HG03439 (cell line): ENCODE measurements around the gene FUT2.
"Not testable (repeated sequence)": the region's sequence is repeated elsewhere in the genome, so short reads cannot be mapped to it uniquely, and the experiment has no call there.

Source experiments
- ATAC-seq: cut with Tn5 transposase; IDR thresholded peaks from one replicate; pipeline ENCODE4 v1.9.1; 2021; ENCODE audit warnings: mild to moderate bottlenecking, moderate library complexity; ENCODE audit not compliant: unreplicated experiment

FUT2 gene

DNA sequence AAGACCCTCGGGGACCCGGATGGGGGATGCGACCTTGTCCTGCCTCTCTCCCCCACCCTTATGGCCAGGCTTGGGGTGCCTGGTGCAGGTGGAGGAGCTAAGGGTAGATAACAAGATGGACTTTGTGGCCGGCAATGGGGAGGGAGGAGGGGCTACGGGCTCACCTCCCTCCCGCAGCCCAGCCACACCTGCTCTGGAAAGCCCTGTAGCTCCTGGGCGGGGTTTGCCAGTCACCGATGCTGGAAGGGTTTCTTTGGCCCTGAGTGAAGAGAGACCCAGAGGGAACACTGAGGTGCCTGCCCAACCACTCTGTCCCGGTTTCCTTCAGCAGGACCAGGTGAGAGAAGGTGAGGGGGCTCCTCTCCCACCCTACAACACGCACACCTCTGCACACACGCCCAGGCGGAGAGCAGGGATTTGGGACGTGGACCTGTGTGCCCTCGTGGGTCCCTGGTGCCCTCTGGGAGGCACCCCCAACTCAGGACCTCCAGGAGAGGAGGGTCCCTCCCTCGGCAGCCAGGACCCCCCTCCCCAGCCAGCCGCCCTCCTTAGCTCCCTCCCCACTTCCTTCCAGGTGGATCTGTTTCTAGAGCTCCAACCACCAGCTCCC, at the start of gene FUT2:
Gene FUT2 (plus strand): TSS at position 229 of the 610 bp plus-strand sequence. CDS start 6,986 bp downstream, outside the sequence.
- ATAC-seq = no peak

DNA sequence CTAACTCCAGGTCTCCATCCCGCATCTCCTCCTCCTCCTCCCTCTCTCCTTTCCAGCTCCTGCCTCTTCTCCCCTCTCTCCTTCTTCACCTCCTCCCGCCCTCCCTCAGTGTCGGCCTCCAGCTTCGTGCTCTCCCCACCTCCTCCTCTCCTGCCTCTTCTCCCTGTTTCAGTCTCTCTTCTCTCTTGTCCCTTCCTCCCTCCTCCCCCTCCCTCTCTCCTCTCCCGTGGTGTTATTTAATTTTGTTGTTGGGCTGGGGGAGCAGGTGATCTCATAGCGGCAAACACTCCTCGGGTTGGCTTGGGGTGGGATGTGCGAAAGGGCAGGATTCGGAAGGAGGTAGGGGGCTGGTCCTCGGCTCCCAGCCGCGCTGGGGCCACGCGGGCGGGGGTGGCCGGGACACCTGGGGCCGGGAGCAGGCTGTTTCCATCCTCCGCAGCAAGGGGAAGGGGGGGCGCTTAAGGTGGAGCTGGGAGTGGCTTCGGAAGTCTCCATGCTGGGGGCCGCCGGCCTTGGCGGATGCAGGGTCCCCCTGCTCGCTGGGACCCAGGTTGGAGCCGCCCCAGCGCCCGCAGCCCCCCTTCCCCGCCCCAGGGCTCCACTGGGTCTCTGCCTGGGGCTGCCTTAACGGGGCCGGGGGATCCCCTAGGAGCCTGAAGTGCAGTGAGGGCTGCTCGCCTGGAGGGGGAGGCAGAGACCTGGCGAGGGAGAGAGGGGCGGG, 49.6 kb upstream of the FUT2 start, which contains the start of gene CA11:
Gene CA11 (minus strand): TSS at position 187 of the 721 bp plus-strand sequence. CDS start 555 bp downstream, outside the sequence.
- ATAC-seq = peak; percentile 63

DNA sequence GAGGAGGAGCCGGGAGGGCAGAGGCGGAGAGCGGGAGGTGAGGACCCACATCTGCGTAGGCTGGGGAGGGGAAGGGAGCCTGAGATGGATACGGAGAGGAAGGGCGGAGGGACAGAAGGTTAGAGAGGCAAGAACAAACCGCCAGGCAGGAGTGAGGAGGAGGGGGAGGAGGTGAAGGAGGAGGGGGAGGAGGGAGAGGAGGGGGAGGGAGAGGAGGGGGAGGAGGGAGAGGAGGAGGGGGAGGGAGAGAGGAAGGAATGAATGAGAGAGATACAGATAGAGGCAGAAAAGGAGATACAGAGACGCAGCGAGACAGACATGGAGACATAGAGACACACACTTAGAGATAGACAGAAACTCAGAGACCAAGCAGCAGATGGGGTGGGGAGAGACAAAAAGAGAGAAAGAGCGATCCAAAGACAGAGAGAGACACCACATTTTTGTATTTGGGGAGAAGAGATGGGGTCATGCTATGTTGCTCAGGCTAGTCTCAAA, 49.0 kb upstream of the FUT2 start:
- ATAC-seq = no peak

DNA sequence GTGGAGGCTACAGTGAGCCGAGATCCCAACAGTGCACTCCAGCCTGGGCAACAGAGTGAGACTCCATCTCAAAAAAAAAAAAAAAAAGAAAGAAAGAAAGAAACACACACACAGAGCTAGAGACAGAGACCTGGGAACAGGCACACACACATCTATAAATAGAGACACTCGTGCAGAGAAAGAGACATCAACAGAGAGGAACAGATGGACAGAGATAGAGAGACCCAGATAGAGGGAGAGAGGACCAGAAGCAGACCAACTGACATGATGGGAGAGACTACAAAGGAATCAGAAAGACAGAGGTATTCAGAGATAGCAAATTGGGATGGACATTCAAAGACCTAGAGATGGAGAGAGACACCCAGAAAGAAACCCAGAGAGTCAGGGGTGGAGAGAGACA, 47.6 kb upstream of the FUT2 start:
- ATAC-seq = no peak

DNA sequence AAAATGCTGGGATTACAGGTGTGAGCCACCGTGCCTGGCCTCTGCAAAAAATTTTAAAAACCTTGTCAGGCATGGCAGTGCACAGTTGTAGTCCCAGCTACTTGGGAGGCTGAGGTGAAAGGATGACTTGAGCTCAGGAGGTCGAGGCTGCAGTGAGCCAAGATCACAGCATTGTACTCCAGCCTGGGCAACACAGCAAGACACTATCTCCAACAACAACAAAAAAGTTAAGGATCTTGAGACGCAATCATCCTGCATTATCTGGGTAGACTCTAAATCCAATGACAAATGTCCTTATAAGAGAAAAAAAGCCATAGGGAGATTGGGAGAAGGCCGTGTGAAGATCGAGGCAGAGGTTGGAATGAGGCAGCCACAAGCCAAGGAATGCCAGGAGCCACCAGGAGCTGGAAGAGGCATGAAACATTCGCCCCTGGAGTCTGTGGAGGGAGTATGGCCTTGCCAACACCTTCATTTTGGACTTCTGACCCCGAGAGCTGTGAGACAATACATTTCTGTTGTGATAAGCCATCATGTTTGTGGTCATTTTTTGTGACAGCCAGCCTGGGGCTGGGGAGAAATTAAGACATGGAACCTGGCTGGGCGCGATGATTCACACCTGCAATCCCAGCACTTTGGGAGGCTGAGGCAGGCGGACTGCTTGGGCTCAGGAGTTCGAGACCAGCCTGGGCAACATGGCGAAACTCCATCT, 44.6 kb upstream of the FUT2 start:
- no peak for ATAC-seq

DNA sequence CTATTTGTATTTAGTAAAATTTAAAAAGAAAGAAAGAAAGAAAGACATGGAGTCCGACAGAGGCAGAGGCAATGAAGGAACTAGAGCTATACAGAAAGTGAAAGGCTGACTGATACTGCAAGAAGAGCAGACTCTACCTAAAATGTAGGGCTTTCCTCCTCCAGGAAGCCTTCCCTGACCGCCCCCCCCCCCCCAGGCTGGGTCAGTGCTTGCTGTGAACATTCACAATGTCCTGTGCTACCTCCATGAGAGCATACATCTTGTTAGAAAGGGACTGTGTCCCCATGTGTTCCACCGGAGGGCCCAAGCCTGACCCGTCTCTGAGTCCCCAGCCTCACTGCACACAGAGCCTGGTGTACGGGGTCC, 44.1 kb upstream of the FUT2 start:
- no peak for ATAC-seq

DNA sequence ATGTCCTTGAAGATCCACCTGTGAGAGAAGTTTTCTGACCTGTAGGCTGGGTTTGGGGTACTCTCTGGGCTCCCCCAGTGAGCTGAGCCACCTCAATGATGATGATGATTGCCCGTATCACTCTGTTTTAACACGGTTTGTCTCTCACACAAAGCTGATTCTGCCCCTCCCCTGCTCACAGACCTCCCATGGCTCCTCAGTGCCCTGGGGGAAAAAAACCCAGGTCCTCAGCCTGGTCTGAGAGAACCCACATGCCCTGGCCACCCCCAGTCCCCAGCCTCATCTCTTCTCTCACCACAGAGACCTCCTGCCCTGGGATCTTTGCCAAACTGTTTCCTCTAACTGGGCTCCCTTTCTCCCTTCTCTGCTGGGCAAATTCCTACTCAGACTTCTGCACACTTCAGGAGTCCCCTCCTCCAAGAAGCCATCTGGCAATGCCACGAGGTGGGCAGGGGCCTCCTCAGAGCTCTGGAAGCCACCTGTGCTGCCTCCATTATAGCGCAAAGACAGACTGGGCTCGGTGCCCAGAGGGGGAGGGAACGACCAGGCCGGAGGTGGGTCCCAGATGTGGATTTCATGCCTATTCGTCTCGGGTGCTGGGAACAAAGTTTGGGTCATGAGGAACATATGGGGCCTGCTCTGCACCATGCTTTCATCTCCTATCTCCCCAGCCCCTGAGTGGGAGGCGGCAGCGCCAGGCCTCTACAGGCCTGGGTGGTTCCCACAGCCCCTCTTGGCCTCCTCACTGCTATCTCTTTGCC, 41.3 kb upstream of the FUT2 start:
- no peak for ATAC-seq

DNA sequence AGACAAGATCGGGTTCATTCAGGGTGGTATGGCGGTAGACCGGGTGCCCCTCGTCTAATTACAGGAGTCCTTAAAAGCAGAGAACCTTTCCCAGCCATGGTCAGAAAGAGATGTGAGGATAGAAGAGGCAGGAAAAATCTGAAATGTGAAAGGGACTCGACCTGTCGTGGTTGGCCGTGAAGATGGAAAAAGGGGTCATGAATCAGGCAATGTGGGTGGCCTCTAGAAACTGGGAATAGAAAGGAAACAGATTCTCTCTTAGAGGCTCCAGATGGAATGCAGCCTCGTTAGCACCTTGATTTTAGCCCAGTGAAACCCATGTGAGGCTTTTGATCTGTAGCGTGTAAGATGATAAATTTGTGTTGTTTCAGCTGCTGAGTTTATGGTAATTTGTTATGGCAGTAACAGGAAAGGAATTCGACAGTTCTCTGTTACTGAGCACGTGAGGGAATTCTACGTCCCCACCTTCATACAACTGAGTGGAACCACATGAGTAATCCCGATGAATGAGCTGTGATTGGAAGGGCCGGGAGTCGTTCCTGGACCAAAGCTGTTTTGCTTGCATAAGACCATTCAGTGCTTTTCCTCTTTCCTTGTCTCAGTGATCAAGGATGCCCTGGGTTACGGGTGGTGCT, 38.8 kb upstream of the FUT2 start:
- no peak for ATAC-seq

DNA sequence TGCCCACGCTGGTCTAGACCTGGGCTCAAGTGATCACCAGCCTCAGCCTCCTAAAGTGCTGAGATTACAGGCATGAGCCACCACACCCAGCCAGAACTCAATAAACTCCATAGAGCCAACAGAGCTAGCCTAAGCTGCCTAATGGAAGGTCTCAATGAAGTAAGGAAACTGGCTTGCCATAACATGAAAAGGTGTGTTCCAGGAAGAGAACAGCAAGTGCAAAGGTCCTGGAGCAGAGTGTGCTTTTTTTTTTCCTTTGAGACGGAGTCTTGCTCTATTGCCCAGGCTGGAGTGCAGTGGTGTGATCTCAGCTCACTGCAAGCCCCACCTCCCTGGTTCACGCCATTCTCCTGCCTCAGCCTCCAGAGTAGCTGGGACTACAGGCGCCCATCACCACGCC, 37.9 kb upstream of the FUT2 start:
- ATAC-seq = not testable (repeated sequence)

DNA sequence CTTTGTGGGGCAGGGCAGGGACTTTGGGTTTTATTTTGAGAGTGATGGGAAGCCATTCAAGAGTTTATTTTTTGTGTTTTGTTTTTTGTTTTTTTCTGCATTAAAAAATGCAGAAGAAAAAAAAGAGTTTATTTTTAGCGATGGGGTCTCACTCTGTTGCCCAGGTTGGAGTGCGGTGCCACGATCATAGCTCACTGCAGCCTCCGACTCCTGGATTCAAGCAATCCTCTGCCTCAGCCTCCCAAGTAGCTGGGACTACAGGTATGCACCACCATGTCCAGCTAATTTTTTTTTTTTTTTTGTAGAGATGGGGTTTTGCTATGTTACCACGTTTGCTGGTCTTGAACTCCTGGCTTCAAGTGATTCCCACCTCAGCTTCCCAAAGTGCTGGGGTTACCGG, 37.3 kb upstream of the FUT2 start:
- no peak for ATAC-seq

DNA sequence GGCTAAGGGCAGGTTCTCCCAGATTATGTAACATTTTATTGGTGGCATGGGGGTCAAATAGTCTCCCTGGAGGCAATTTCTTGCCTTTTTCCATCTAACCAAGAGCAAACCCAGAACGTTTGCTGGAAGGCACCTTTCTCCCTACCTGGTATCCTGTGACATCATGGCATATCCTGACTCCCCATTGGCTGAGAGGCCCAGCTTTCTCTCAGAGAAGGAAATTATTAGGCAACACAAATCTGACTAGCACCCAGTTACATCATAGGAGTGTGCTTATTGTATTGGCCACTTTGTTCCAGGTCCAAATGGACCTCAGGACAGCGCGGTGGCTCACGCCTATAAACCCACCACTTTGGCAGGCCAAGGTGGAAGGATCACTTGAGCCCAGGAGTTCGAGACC, 36.0 kb upstream of the FUT2 start:
- no peak for ATAC-seq

DNA sequence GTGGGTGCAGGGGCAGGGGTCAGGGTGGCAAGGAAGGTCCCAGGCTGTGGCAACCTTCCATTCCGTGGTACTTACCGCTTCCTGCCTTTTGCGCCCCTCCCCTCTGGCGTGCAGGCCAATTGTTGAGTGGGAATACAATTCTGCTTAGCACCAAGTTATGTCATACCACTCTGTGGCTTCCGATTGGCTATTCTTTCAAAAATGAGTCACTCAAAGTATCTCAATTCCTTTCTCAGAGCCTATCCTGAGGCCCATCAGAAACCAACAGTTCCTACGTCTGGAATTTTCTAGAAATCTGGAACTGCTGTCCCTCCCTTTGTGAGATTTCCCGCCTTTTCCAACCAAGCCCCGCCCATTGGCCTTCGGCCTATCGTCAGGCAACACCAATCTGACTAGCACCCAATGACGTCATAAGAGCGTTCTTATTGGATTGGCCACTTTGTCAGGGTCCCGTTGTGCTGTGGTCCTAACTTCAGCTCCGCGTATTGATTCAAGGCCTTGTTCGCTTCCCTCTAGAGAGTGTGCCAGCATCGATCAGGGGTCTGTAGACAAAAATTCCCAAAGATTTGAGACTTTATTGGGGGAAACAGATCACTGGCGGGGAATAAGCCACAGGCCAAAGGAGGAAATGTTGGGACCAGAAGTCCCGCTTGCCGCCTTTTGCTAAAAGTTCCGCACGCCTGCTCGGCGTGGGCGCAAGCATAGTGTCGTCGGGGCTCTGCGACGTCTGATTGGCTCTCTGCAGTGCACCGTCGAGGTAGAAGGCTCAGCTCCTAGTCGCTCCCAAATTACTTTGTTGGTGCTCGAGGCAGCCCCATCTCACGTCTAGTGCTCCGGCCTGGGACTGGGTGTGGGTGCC, 34.7 kb upstream of the FUT2 start:
- ATAC-seq = peak; percentile 82

DNA sequence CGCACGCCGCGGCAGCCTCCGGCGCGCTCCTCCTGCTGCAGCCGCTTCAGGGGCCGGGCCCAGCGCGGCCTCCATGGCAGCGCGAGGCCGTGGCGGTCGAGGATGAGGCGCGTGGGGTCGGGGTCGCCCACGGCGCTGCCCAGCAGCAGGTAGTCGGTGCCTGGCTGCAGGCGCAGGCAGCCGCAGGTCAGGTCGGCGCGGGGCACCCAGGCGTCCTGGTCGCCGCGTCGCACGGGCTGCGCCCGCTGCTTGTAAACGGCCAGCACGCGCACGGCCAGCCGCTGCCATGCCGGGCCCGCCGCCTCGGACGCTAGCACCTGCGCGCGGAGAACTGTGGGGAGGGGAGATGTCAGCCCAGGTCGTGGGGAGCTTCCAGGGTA, 34.1 kb upstream of the FUT2 start:
- ATAC-seq = no peak

DNA sequence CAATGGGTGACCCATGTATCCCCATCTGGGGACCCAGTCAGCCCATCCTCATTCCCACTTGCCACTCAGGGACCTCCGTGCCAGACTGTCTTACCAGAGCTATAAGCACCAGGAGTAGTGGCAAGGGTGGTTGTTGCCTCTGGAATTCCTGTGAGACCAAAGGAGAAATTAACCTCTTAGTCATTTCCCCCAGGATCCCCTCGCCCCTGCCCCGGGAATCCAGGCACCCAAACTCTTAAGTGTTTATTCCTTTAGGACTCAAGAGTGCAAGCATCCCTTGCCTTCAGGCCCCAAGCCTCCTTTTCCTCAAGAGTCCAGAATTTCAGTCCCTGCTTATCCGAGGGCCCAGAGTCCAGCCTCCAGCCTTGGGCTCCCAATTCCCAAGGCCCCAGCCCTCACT, 32.1 kb upstream of the FUT2 start:
- ATAC-seq = no peak

DNA sequence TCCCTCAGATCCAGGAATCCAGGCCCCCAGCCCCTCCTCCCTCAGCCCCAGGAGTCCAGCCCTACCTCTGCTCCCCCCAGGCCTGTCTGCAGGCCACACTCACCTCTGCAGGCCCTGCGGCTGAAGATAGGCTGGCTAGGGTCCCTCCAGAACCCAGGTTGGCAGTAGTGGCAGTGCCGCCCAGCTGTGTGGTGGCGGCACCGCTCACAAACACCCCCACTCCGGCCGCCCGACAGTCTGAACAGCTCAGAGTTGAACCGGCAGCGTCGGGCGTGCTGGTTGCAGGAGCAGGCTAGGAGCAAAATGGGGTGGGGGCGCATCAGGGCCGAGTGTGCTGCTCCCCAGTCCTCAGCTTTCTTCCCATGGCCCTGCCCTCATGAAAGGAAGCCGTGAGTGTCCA, 31.3 kb upstream of the FUT2 start:
- no peak for ATAC-seq

DNA sequence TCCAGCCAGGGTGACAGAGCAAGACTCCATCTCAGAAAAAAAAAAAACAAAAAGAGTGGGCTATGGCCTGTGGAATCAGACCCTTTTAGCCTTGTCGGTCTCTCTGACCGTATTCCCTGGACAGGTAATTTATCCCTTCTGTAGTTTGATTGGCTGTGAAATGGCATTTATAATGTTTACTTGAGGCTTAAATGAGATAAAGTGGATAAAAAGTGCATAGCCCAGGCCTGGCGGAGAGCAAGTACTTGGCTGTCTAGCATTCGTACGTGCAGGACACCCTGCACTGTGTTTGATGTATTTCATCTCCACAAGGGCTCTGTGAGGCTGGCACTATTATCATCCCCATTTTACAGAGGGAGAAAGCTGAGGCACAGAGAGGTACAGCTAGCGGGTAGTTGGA, 30.0 kb upstream of the FUT2 start:
- no peak for ATAC-seq

DNA sequence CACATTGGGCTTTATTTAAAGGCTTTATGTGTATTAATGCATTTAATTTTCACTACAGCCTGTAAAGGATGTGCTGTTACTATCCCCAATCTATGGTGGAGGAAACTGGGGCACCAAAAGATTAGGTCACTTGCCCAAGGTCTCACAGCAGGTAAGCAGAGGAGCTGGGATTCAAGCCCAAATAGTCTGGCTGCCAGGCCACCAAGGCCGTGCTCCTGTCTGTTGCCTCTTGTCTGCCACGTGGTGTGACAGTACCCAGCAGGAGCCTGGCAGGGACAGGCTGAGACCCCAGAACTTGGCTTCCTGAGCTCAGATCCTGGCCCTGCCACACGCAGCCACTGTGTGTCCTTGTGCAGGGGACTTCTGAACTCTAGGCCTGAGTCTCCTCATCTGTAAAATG, 27.4 kb upstream of the FUT2 start:
- no peak for ATAC-seq

DNA sequence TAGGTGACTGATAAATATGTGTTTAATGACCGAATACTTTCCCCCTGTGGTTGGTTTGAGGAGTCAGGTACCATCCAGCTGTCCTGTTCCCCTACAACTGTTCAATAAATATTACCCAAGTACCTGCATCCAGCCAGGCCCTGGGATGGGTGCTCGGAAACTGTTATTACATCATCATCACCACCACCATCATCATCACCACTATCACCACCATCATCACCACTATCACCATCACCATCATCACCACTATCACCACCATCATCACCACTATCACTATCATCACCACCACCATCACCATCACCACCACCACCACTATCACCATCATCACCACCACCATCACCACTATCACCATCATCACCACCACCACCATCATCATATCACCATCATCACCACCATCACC, 27.0 kb upstream of the FUT2 start:
- ATAC-seq = no peak

DNA sequence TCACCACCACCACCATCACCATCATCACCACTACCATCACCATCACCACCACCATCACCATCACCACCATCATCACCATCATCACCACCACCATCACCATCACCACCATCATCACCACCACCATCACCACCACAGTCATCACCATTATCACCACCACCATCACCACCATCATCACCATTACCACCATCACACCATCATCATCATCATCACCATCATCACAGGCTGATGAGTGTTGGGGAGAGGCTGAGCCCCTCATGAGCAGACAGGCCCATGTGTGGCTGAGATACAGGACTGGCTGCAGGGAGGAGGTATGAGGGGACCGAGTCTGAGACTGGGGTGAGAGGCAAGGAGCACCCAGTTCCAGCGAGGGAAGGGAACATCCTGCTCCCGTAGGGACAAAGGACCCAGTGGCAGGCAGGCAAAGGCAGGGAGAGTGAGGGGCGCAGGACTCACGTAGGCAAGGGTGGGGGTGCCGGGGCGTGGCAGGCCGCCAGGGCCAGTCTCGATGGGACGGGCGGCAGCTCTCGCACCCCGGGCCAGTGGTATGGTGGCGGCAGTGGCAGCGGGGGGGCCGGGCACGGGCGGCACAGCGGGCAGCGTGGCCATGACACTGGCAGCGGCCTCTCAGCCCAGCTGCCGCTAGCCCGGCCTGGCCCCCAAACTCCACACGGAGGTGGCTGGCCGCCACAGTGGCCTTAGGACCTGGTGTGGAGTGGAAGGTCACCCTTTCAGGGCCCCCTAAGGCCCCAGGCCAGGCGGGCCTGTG, 25.7 kb upstream of the FUT2 start:
- no peak for ATAC-seq
